ENCODE measurements around the gene TTC28.
A peak's percentile ranks its signal among the peaks of the same experiment; 100 is the strongest.

TTC28 gene

DNA sequence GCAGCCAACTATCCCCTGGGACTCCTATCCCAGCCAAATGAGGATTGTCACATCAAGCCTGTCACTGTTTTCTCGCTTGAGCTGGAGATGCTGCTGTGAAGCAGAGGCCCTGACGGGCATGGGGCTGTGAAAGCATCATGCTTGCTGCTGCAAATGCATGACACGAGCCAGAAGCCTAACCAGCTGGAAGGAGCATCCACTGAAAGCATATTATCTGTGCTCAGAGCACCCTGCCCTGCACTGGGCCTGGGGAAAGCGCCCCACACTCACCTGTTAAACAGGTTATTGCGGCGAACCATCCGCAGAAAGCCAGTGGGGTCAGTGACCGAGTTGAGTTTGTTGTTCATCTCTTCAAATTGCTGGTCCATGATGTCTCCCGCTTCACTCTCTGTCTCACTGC is 649.7 kb downstream of the TTC28 start:
- DNase-seq, result no peak

DNA sequence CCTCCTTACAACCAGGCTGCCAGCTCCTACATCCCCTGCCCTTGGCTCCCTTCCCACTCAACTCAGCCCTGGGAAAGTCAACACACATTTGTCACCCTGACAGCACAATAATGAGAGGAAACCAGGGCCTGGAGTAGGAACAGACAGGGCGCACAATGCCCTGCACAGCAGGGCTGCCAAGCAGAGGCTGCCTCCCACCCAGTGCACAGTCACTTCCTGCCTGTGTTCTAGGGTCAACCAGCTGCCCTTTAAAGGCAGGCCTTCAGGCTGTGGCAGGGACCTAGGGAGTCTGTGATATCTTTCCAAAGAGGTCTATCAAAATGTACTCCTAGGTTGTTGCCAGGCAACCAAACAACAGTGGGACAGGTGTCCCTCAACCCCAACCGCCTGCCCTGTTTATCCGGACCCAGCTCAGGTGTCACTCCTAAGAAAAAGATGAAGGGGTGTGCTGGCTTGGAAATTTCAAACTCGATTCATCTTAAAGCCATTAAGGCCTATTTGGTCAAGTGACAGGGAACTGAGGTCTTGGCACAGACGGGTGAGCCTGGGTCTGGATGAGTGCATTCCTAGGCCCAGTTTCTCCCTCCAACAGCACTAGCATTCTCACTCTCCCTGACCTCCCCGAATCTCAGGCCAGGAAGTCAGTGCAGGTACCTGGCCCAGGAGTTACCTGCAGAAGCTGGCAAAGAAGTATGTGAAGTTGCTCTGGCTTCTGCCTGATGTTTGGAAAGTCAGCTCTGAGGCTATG is 650.3 kb downstream of the TTC28 start:
- peak; percentile 95 for DNase-seq

DNA sequence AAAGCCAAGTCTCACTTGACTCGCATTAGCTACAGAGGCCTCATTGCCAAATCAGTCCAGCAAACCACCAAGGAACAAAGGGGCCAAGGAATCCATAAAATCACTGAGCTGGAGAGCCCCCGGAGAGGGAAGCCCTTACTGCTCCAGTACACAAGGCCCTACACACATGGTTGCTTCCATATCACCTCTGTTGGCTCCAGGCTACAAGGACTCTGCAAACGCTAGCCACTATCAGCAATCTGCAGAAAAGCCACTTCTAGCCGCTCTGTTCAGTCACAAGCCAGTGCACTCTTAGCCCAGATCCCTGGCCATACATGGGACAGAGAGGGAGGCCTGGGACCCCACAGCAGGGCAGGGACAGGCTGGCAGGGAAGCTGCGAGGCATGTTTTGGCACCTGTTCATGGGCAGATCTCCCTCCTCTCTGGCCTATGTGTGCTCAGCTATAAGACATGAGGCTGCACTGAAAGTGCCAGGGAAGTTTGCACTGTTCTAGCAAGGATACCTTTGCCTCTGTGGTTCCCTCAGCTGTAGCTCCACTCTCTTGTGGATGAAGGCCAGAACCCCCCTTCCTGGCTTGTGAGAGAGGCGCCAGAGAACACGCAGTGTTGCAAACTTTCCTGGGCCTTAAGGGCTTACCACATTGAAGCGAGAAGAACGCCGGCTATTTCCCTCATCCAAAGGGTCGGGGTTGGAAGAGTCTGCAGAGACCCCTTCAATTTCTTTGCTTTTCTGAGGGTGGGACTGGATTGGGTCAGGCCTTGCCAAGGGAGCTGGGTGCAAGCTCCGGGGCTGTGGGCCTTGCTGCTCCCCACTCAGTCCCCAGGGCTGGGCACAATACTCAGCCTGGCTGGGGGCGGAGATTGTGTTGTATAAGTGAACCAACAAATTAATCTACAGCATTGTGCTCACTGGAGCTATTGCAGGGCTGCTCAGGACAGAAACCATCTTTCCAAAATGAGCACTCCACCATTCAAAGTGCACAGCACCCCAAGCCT is 651.9 kb downstream of the TTC28 start:
- peak; percentile 91 for DNase-seq

DNA sequence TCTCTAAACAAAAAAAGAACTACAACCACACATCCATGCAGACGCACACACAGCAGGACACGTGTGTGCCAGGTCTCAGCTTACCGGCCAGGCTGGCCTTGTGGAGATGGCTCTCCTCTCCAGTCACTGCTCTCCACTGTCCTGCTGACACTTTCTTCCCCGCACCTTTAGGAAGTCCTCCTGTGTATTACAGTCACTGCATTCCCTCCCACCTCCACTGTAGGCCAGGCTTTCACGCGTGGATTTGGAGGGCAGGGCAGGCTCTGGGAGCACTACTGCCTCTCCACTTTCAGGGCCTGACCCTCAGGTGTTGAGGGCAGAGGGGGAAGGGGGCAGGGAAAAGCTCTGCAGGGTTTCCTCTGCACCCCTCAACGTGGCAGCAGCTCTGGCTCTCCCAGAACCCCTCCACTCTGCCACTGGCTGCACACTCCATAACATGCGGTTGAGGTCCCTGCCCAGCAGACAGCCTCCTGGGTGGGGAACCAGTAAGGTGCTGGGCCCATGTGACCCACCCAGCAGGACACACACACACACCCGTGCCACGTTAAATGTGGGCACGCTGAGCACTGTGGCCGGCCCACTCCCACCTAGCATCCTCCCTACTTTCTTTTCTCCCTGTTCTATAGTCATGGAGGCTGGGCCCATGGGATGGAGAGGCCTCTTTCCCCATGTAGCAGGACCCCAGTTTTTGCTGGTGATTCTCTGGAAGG is 653.6 kb downstream of the TTC28 start:
- DNase-seq, result no peak

DNA sequence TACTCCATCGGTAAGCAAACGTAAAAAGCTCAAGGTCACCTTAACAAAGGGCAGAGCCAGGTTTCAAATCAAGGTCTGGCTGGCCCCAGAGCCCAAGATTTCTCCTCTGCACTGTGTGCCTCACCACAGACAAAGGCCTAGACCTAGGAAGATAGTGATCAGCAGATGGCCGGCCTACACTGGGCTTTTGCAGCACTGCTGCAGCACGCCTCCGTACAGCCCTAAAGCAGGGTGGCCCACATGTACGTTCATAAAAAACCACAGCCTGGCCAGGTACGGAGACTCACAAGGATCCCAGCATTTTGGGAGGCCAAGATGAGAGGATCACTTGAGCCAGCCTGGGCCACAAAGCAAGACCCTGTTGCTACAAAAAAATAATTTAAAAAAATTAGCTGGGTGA is 654.3 kb downstream of the TTC28 start:
- no peak for DNase-seq

DNA sequence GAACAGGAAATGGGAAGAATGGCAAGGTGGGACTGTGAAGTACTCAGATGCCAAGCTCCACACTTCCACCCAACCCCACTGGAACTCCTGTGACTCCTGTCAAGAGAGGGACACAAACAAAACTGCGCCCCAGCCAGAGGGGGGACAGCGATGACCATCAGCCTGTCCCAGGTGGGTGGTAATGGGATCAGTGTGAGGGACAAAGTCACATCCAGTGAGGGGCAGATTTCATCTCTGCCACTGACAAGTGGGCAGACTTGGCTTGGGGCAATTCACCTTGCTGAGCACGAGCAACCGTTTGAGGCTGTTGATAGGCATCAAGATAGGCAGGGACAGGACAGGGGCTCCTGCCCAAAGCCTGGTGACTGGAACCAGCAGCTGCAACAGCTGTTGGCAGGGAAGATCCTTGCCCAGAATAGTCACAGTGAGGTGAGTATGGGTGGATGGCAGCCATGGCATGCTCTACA is 655.2 kb downstream of the TTC28 start:
- no peak for DNase-seq

DNA sequence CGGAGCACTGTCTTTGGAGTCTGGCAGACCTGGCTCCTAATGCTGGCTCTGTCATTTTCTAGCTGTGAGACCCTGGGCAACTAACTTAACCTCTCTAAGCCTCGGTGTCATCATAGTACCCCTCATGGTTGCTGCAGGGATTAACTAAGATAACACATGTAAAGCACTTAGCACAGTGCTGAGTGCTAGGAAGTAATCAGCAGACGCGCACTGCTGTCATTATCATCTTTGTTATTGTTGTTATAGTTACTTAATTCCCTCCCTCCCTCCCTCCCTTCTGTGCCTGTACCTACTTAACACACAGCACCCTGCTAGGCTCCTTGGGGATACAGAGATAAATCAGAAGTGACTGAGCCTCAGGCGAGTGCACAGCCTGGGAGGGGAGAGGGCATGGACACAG is 655.9 kb downstream of the TTC28 start:
- no peak for DNase-seq

DNA sequence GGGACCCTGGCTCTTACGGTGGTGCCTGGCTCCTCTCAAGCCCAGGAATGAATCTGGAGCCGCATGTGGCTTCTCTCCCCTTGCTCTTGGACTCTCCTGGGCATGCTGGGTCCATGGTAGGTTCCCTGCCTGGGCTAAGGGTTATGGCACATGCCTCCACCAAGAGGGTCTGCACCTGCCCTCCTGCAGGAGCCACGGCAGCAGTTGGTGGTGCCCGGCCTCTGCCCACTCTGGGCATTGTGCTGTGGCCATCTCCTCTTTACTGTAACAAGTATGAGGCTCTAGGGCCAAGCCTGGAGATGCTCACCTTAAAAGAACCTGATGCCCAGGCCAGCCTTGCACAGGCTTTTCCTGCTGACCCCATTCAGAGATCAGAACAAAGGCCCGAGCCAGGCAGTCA is 656.6 kb downstream of the TTC28 start:
- no peak for DNase-seq

DNA sequence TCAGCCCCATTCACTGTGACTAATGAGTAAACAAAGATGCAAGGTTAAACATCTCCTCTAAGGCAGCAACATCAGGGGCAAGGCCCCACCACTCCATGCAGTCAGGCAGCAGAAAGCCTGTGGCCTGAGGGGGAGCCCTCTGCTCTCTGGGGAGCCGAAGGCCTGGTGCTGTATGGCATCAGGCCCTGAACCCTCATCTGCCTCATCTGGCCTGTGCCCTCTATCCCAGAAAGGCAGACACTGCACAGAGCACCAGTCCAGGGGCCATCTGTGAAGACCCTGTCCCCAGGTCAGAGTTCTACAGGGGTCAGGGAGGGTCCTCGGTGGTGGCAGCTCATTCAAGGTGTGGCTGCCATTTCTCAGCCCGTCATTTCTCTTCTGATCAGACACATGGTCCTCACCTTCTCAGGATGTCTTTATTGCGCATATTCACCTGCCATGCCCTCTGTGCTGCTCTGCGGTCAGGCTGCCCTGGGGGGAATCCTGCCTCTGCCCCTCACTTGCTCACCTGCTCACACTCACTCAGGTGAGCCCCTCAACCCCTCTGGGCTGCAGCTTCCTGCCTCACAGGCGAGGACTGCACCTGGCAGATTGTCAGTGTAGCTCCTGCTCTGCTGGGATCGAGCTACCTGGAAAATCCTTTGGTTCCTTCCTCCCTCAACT is 657.5 kb downstream of the TTC28 start:
- no peak for DNase-seq

DNA sequence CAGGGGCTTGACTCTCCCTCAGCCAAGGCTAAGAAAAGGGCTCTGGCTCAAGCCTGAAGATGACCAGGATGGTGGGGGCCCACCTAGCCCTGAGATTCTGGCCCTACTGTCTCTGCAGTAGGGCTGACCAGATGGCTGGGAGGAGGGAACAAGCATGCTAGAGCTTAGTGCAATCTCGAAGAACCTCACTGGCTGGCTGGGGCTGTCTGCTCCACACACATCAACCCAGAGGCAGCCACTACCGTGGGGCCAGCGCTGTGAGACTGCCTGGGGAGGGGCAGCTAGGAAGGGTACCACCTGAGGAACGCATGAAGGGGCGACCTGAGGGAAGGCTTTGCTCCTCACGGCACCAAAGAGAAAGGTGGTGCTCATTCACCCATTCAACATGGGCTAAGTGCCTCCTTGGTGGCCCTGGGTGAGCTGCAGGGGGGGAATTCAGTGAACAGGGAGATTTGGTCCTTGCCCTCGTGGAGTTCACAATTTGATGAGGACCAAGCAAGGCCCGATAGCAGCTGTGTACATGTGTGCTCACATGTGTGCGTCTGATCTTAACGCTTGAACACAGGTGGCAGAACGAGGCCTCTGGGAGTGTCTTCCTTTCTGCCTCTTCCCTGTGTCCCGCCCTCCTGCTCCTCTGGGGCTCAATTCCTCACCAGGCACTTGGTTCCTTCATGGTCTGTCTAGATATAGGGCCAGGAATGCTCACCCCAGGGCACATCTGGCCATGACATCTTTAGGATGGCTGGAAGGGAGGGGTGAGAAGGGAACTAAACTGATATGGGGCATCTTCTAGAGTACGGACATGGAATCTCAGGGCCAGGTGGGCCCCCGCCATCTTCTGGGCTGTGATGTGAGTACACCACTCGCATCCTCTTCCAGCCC is 658.3 kb downstream of the TTC28 start:
- DNase-seq, result no peak

DNA sequence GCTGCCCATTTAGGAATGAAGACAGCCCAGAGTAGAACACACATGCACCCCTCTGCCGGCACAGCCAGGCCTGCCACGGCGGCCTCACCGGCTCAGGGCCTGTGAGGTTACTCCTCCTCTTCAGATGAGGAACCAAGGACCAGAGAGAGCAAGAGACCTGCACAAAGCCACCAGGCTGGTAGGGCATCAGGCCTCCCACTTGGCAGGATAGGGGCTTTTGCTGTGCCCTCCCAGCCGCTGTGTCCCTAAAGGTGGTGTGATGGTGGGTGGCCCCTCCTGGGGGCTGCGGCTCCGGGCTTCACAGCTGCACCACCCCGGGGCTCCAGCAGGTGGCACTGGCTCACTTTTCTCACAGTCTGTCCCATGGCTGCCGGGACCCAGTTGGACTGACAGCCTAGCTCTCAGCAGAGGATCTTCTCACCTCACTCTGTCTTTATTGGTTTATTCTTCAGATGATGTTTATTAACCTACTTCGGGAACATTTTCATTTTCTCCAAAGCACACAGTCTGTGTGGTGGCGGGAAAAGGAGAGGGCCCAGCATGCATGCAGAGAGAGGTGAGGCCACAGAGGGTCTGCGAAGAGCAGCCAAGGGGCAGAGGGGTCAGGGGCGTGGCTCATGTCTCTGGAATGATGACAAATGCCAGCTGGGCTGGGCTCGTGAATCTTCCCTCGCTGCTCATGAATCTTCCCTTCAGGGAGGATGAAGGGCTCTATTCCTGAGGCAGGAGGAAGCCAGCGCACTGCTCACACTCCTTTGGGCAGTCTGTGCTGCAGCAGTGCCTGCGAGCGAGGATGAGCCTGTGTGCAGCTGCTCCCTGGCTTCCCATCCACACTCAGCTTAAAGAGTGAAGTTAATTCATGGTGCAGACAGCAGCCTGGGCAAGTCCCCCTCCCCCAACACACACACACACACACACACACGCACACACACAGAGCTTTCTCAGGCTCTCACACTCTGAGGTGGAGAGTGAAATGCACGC is 659.5 kb downstream of the TTC28 start:
- DNase-seq, result peak; percentile 32

DNA sequence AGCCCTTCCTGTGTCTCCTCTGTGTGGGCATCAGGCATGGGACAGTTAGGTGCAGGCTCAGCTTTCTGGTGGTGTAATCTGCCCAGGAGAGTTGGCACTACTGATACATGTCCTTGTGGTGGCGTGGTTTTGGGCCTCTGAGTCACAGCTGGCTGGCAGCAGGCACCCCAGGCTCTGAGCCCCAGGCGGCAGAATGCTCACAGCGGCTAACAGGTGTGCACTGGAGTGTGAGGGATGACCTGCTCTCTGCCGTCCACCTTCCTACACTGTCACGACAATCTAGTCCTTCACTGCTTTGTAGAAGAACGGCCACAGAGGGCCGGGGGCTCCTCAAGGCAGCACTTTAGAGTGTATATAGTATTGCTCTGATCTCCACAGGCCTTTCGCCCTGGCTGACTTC is 660.3 kb downstream of the TTC28 start:
- DNase-seq, result no peak

DNA sequence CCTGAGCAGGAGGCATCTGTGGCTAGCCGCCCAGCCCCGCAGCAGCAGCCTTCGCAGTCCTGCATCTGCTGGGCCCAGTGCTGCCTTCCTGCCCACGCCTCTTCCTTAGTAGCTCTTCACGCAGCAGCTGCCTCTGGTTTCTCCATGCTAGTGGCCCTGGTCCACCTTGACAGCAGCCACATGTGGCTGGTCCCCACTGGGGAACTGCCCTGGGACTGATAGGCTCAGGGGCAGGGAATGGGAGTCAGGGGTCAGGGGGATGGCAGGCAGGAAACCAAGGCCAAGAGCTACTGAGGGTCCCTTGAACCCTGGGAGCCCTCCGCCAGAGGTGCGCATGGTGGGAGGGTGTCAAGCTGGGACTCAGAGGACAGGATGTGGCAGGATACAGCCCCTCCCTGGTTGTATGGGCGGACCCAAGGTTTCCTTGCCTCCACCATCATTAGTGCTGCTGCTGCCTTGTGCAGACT is 661.1 kb downstream of the TTC28 start:
- DNase-seq, result no peak

DNA sequence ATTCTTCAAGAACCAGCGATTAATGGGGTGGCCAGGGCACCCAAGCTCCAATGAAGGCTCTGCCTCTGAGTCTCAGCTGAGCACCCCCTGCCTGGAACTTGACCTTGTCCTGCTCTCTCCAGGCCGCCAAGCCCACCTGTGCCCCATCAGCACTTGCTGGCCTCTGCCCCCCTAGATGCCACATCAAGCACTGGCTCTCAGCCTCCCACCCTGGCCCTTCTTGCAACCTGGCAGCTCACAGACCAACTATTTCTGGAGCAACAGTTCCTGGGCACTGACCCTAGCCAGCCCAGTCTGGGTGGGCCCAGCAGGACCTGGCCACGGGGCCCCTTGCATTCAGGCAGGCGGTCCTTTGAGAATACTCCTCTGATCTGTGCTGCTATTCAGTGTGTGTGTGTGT is 661.8 kb downstream of the TTC28 start:
- DNase-seq, result no peak

DNA sequence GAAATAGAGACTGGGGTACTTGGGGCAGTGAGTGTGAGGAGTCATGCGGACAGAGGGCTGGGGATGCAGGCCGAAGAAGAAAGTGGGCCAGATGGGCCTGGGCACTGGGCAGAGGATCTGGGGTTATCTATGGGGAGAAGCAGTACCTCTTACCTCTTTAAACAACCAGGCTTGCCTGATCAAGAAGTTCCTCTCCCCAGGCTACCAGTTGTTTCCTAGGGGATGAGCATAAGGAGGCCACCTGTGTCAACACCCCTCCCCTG is 662.2 kb downstream of the TTC28 start:
- DNase-seq, result no peak

DNA sequence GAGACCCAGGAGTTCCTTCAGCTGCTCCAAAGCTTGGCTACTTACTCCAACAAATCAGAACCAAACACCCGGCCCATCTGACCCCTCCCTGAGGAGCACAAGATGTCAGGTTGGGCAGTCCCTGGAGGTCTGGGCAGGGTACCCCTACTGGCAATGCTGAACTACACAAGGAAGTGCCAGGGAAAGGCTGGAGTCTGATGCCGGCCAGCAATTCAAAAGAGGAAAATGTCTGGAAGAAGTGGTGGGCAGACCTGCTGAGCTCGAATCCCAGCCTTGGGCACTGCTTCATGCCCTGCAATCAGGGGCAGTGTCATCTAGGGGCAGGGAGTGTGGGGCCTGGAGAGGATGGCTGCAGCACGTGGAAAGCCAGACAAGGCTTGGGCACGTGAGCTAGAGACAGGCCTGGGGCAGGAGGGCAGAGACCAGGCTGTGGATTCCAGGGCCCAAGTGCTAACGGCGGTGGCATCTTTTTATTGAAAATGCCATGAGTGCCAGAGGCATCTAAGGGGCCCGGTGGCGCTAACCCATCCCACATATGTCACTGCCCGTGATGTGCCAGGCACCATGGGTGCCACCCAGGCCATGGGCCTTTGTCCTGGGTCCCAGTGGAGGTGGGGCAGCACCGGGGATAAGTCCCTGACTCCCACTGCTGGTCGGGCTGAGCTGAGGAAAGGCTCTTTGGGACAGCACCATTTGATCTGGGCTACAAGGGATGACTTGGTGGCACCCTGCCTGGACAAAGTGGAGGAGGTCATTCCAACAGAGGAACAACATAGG is 662.7 kb downstream of the TTC28 start:
- no peak for DNase-seq

DNA sequence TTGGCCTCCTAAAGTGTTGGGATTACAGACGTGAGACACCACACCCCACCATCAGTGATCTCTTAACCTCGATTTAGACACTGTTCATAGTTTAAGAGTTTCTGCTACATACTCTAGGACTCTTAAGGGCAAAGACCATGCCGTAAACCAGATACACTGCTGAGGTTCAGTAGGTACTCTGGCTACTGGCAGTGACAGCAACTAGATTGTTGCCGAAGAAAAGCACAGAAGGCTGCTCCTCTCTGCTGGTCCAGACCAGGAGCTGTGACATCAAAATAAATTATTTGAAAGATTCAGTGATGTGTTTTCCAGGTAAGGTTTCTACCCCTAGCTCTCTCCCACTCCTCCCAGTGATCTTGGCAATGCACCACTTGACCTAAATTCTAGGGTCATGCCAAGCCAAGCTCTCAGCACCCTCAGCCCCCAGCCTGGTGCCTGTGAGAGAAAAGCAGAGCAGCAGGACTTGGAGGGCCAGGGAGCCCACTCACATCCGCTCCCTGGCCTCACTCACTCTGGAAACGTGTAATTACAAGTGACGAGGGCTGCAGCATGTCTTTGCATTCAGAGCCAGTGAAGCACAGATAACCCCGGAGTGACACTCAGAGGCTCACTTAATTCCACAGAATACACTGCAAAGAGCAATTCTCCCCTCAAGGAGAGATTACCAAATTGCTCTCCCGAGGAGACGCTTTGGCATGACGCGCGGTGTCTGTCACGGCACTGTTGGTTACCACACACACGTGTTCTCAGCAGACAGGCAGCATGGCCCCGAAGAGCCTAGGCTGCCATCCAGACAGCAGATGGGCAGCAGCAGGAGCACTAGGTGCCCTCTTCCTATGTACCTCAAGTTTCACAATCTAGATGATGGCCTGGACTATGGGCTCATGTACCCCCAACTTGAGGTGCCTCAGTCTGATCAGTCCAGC is 663.7 kb downstream of the TTC28 start:
- DNase-seq, result no peak

DNA sequence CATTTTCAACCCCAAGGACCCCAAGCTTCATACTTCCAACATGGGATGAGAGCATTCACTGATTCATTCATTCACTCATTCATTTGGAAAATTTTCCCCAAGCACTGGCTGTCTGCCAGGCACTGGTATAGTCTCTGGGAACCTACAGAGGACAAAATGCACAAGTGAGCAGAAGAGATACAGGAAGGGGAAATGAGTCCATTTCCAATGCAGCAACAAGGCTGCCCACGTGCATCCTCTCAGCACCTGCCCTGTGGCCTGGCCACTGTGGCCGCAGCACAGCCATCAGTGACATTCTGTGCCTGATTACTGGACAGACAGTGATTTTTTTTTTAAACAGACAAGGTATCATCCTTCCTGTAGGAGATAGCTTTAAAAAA is 664.6 kb downstream of the TTC28 start:
- no peak for DNase-seq
